HG03045 (cell line): Measurements from ENCODE around the gene MBP.
"Not testable (repeated sequence)": the region's sequence is repeated elsewhere in the genome, so short reads cannot be mapped to it uniquely, and the experiment has no call there.

Experiments used
- ATAC-seq: cut with Tn5 transposase; IDR thresholded peaks from one replicate; pipeline ENCODE4 v1.9.1; 2021; ENCODE audit warnings: mild to moderate bottlenecking, moderate library complexity; ENCODE audit not compliant: unreplicated experiment

MBP gene

GRCh38 chr18:76992226-76993084 lies 140.1 kb downstream of the MBP start:
- no peak for ATAC-seq

DNA sequence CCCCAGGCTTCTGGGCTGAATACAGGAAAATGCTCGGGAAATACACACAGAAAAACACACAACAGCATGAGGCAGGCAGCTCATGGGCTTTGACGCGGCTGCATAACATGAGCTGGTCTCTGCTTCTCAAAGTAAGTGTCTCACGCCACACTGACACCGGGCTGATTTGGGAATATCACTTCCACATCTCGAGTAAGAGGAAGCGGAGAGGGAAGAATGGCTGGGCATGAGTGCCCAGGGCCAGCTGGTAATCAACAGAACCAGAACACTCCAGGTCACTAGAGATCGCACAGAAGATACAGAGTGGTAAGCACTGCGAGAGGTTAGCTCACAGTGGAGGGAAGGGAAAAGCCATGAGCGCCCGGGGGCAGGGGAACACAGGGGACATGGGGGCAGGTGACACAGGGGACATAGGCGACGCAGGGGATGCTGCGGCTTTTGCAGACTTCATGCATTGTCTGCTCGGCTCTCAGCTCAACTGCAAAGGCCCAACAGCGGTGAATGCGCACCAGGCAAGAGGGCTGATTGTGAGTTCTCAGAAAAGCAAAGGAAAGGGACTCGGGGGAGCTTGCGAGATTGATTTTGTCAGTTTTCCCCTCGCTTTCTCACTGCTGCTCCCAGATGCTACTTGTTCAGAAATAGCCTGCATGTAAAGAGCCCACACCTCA lies 141.4 kb downstream of the MBP start:
- no peak for ATAC-seq

GRCh38 chr18:76990343-76991020 lies 142.1 kb downstream of the MBP start:
- not testable (repeated sequence) for ATAC-seq

GRCh38 chr18:76989647-76990190 lies 142.9 kb downstream of the MBP start:
- no peak for ATAC-seq

- no peak for ATAC-seq
Observed at GRCh38 chr18:76988827-76989646, 143.5 kb downstream of the MBP start.

- no peak for ATAC-seq
Observed at GRCh38 chr18:76988031-76988826, 144.4 kb downstream of the MBP start.

DNA sequence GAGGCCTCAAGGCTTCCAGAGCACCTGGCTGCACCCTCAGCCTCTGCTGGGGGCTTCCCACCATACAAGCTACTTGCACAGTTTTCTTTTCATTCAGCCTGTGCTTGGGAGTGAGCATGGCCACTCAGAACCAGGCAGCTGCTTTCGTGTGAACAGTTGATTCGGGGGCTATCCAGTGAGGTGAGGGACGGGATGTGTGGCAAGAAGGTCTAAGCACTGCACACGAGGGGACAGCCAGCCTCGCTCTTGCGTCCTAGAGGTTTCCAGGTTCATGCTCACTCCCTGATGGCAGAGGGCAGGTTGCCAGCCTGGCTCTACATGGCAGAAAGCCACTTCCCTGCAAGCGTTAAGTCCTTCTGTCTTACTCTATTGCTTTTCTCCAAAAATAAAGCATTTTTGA lies 146.2 kb downstream of the MBP start:
- ATAC-seq, result no peak

- ATAC-seq, result no peak
Observed at GRCh38 chr18:76985951-76986236, 146.7 kb downstream of the MBP start.

GRCh38 chr18:76985156-76985950 lies 147.2 kb downstream of the MBP start:
- no peak for ATAC-seq

- no peak for ATAC-seq
Observed at GRCh38 chr18:76984193-76985155, 148.1 kb downstream of the MBP start.

- no peak for ATAC-seq
Observed at GRCh38 chr18:76983613-76984051, 149.0 kb downstream of the MBP start.

GRCh38 chr18:76982841-76983583 lies 149.6 kb downstream of the MBP start:
- peak; percentile 80 for ATAC-seq

GRCh38 chr18:76982038-76982437 lies 150.5 kb downstream of the MBP start:
- no peak for ATAC-seq

GRCh38 chr18:76981396-76981968 lies 151.1 kb downstream of the MBP start:
- ATAC-seq, result peak; percentile 30

DNA sequence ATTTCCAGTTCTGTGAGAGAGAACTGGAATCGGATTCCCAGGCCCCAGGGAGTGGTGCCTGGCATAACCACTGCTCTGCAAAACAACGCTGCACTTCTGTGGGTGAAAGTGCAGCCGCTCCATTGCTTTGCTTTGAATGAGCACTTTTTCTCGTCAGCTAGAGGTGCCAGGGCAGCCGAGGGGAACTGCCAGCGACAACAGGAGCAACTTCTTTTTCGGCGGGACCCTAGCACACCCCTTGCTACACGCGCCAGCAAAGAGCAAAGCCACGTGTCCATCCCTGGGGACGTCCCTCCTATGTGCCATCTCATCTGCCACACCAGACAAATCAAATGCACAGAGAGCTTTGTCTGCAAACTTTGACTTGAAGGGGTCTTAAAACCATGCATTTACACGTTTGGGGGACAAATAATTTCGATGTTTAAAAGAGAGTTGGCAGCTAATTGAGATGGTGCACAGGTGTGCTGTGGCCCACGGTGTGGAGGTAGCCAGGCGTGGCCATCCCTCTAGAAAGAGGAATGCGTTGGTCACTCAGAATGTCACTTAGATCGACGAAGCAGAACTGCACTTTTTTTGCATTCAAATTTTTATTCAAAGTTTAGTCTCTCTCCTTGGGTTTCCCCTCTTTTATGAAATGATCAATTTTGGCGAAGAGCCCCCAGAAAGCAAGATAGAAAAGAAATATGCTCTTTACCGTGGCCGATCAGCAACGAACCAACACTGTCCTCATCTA lies 151.8 kb downstream of the MBP start:
- ATAC-seq, result peak; percentile 18

GRCh38 chr18:76979906-76980305 lies 152.7 kb downstream of the MBP start:
- ATAC-seq, result no peak
